ENCODE measurements around the gene RBM28. TPM values are rescaled to one million over a fixed set of nuclear protein-coding genes. Genes with fewer than 3 reads are reported as not detected.

RBM28 gene
- total RNA-seq, 2 donors from 2014 or later, result 13.8 to 29.7 TPM

DNA sequence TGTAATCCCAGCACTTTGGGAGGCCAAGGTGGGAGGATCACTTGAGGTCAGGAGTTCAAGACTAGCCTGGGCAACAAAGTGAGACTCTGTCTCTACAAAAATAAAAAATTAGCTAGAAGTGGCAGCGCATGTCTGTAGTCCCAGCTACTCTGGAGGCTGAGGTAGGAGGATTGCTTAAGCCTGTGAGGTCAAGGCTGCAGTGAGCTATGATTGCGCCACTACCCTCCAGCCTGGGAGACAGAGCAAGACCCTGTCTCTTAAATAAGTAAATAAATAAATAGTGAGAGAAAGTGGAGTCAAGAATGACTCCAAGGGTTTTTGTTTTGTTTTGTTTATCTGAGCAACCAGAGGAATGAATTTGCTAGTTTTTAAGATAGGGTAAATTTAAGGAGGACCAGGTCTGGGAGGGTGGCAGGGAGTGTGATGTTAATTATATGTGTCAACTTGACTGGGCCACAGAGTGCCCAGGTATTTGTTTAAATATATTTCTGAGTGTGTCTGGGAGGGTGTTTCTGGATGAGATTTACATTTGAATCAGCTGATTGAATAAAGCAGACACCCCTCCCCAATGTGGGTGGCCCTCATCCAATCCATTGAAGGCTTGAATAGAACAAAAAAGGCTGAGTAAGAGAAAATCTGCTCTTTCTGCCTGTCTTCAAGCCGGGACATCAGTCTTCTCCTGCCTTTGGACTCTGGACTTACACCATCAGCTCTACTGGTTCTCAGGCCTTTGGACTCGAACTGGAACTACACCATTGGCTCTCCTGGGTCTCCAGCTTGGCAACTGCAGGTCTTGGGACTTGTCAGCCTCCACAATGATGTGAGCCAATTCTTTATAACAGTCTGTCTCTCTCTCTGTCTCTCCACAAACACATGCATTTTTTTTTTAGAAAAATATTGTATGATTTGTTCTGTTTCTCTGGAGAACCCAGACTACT, 42.5 kb upstream of the RBM28 start:
- H3K4me1 ChIP-seq (replicated peaks), result no peaks in the 10 kb centered on the region
- H3K4me3 ChIP-seq, result no peak overlapping the region
- no peak overlapping the region for H3K27ac ChIP-seq
- H3K9me3 ChIP-seq, result no peaks in the 10 kb centered on the region
- WGBS, result 87% methylated on average over 4 of the region's 4 CpGs
- TF ChIP-seq CTCF (IDR thresholded peaks at IDR 0.05), result no peak
- no peak for TF ChIP-seq POLR2AphosphoS5 (IDR thresholded peaks at IDR 0.05)
- TF ChIP-seq POLR2A (IDR thresholded peaks at IDR 0.05), result no peak
- intact Hi-C loops (cut with DNase I), result loop anchor here (2.0 kb wide), 1 partner anchor 37 kb away; no protein-coding TSS in a partner anchor
- no peaks in the 10 kb centered on the region for H3K36me3 ChIP-seq
- H3K27me3 ChIP-seq (replicated peaks; ENCODE audit: insufficient read depth), result no peaks in the 10 kb centered on the region
- DNase-seq (ENCODE audit: low spot score), result no peak

DNA sequence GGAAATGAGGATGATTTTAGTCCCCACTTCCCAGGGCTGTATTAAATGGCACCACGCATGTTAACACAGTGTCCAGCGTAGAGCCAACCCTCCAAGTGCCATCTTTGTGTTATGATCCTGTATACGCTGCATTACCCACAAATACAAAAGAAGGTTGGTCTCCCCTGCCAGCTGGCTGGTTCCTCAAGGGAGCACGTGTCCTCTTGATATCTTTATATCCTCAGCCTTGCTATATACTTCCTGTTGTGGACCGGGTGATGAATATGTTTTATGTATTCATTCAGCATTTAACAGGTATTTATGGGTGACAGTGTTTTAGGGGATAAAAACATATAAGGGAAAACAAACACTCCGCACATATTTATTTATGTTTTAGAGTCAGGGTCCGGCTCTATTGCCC, 41.0 kb upstream of the RBM28 start:
- Histone ChIP-seq H3K27ac (no peak overlapping the region), H3K9me3 (no peaks in the 10 kb centered on the region), H3K4me3 (no peak overlapping the region), H3K36me3 (no peaks in the 10 kb centered on the region), H3K4me1 (replicated peaks) (no peaks in the 10 kb centered on the region), H3K27me3 (replicated peaks; ENCODE audit: insufficient read depth) (no peaks in the 10 kb centered on the region)
- intact Hi-C loops (cut with DNase I), result no loop called here
- DNase-seq (ENCODE audit: low spot score), result no peak
- TF ChIP-seq CTCF (IDR thresholded peaks at IDR 0.05), result no peak
- no peak for TF ChIP-seq POLR2A (IDR thresholded peaks at IDR 0.05)
- TF ChIP-seq POLR2AphosphoS5 (IDR thresholded peaks at IDR 0.05), result no peak
- WGBS, result 63% methylated on average over 7 of the region's 7 CpGs

- H3K9me3 ChIP-seq, result no peaks in the 10 kb centered on the region
- no peak overlapping the region for H3K27ac ChIP-seq
- TF ChIP-seq CTCF (IDR thresholded peaks at IDR 0.05) (no peak), POLR2A (IDR thresholded peaks at IDR 0.05) (no peak), POLR2AphosphoS5 (IDR thresholded peaks at IDR 0.05) (no peak)
- H3K4me3 ChIP-seq, result no peak overlapping the region
- no peaks in the 10 kb centered on the region for H3K36me3 ChIP-seq
- H3K4me1 ChIP-seq (replicated peaks), result no peaks in the 10 kb centered on the region
- intact Hi-C loops (cut with DNase I), result no loop called here
- 52% methylated on average over 3 of the region's 3 CpGs for WGBS
- no peaks in the 10 kb centered on the region for H3K27me3 ChIP-seq (replicated peaks; ENCODE audit: insufficient read depth)
- DNase-seq (ENCODE audit: low spot score), result no peak
Observed at GRCh38 chr7:128383776-128384175, 40.1 kb upstream of the RBM28 start.

DNA sequence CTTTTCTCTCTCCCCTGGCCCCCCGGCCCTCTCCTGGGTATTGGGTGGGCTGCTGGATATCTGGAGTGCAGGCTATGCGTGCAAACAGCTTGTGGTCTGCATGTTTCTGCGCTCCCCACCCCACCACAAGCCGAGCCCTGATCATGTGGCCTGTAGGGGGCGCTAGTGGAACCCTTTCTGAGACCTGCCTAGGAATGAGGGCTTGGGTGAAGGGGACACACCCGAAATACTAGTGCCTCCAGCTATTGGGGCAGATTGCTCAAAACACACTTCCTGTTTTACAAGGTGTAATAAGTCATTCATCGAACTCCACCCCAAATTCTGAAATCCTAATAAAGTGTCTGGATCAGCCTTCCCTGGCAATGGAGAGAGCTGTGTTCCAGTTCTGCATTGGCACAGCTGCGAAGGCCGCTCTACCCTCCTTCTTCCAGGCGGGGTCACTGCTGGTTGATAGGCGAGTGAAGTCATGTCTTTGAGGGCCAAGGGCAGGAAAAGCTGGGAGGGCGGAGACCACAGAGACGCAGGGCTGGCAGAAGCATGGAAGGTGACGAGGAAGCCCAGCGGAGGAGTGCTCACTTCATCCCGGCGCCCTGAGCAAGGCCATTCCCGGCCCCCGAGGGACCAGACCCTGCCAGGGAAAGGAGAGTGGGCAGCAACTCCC, 37.6 kb upstream of the RBM28 start:
- TF ChIP-seq CTCF (IDR thresholded peaks at IDR 0.05), result no peak
- no peak for TF ChIP-seq POLR2AphosphoS5 (IDR thresholded peaks at IDR 0.05)
- no peak for TF ChIP-seq POLR2A (IDR thresholded peaks at IDR 0.05)
- H3K4me1 ChIP-seq (replicated peaks), result no peaks in the 10 kb centered on the region
- no peak for DNase-seq (ENCODE audit: low spot score)
- no peaks in the 10 kb centered on the region for H3K27me3 ChIP-seq (replicated peaks; ENCODE audit: insufficient read depth)
- 71% methylated on average over 19 of the region's 19 CpGs for WGBS
- no peak overlapping the region for H3K27ac ChIP-seq
- no peaks in the 10 kb centered on the region for H3K9me3 ChIP-seq
- intact Hi-C loops (cut with DNase I), result no loop called here
- no peaks in the 10 kb centered on the region for H3K36me3 ChIP-seq
- no peak overlapping the region for H3K4me3 ChIP-seq
